LNCaP clone FGC (cell line): Measurements from ENCODE around the gene ADD1.

Source experiments
- DNase-seq: peaks from one replicate; pipeline ENCODE4 v3.0.0-alpha.2; 2011; ENCODE audit warnings: low read depth
- H3K4me3 ChIP-seq: 2 replicates; pipeline ENCODE4 v1.5.1; 2011; ENCODE audit warnings: mild to moderate bottlenecking, low read depth, low read length, control low read depth
- TF ChIP-seq, protein P1 (sequence below): IDR thresholded peaks from 2 replicates; pipeline ENCODE4 v1.5.1; 2012; ENCODE audit warnings: mild to moderate bottlenecking; ENCODE audit not compliant: control insufficient read depth, insufficient read depth; ENCODE audit errors: extremely low read depth

Gene ADD1

DNA sequence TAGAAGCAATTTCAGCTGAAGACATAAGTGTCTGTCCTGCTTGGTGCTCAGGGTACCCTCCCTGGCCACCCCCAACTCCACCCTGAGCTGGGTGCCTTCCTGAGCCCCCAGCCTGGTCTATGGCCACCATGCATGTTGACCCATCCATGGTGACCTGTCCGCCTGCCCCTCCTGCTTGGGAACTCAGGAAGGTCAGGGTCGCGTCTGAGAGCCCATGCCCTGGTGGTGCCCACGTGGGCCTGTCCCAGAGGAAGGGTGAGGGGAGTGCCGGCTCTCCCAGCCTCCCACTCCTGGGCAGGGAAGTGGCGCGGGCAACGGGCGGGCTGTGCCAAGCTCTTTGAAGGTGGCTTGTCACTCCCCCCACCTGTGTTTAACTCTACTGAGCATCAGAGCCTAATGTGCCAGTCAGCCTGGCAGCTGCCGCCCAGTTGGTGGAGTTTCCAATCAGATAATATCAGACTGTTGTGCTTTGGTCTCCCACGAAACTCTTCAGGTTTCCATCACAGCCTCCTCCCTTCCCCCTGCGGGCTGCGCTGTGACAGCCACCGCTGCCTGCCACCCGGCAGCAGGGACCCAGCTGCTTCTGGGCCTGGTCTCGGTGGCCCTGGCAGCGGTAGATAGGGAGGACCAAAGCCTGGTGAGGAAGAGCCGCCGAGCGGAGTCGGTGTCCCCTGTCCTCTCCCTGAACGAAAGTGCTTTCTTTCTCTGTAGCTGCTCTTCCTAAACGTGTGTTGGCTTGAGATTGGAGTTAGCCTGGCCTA, 45.9 kb upstream of the ADD1 start:
- H3K4me3 ChIP-seq = no peak overlapping the region
- TF ChIP-seq, protein P1, sequence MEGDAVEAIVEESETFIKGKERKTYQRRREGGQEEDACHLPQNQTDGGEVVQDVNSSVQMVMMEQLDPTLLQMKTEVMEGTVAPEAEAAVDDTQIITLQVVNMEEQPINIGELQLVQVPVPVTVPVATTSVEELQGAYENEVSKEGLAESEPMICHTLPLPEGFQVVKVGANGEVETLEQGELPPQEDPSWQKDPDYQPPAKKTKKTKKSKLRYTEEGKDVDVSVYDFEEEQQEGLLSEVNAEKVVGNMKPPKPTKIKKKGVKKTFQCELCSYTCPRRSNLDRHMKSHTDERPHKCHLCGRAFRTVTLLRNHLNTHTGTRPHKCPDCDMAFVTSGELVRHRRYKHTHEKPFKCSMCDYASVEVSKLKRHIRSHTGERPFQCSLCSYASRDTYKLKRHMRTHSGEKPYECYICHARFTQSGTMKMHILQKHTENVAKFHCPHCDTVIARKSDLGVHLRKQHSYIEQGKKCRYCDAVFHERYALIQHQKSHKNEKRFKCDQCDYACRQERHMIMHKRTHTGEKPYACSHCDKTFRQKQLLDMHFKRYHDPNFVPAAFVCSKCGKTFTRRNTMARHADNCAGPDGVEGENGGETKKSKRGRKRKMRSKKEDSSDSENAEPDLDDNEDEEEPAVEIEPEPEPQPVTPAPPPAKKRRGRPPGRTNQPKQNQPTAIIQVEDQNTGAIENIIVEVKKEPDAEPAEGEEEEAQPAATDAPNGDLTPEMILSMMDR = no peak
- DNase-seq = no peak

DNA sequence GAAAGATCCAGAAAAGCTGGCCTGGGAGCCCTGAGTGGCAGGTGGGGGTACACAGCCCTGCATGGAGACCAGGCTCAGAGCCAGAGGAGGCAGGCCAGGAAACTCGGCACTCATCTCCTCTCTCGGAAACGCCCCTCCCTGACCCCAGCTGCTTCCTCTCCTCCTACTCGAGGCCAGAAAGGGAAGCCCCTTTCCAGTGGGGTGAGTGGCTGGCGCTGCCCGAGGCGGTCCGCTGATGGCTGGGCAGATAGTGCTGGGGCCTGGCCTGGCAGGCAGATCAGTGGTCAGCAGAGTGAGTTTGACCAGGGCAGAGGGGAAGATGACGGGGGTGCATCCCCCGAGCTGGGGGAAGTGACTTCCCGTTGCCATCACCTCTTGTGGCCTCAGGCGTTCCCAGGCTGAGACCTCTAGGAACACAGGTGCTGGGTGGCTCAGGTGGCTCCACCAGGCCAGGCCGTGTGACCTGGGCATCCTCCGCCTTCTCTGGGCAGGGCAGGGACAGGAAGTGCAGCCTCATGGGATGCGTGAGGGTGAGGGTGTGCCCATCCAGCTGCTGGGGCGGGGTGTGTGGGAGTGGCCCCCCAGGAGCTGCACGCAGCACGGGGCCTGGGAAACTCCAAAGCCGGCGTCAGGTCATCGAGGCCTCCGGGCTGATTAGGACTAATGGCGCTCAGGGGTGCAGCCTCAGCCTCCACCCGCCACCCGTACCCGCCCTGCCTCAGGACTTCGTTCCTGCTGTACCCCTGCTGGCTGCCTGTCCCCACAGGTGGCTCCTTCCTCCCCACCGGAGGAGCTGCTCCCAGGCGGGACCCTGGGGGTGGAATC, 45.0 kb upstream of the ADD1 start:
- no peak overlapping the region for H3K4me3 ChIP-seq
- TF ChIP-seq, protein P1 = no peak
- no peak for DNase-seq

DNA sequence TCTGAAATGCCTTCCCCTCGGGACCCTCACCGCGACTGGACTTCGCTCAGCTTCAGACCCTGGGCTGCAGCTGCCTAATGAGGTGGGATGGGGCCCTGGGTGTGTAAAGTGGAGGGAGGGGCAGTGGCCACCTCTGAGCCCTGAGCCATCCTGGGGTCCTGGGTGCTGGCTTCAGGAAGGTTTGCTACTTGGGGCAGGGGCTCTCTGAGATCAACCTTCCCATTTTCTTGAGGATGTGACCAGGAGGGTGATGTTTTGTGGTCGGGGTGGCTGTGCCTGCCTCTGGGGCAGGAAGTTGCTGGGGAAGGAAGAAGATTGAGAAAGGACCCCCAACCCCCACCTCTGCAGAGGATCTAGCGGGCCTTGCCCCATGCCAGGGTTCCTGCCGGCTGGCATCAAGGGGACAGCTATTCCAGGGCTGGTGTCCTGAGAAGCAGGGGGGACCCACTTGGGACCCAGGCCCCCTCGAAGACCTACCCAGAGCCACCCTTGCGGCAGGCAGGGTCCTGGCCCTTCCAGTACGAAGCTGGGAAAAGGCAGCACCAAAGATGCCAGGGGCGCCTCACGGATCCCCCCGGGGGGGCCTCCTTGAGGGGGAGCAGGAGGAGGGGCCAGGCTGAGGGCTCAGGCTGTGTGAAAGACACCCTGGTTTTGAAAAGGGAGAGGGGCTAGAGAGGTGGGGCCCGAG, 44.3 kb upstream of the ADD1 start:
- TF ChIP-seq, protein P1 = no peak
- no peak for DNase-seq
- H3K4me3 ChIP-seq = no peak overlapping the region

DNA sequence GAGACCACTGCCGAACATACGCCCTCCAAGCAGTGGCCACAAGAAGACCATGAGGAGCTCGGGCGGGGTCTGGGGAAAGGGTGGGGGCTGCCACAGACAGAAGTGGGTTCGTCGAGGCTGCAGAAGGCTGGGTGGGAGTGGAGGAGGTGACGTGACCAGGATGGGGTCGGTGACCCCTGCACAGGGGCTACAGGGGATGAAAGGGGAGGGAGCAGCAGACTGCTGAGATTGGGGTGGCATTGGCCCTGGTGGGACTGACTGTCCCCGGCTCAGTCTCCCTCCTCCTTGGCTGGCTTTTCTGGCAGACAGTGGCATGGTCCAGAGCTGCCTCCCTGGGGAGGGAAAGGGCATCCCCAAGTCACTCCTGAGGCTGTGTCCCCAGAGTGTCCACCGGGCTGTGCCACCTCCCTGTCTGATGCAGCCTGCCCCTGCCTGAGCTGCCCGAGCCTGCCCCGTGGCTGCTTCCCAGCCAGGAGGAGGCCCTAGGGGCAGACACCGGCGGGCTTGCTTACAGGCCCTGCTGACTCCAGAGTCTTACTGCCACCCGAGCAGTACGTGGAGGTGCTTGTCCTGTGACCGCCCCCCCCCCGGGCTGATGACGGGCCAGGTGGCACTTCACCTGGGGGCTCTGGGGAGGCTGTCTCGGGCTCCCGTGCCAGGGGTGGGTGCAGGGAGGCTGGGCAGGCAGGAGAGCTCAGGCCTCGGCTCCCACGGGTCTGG, 43.5 kb upstream of the ADD1 start:
- no peak for DNase-seq
- TF ChIP-seq, protein P1 = no peak

DNA sequence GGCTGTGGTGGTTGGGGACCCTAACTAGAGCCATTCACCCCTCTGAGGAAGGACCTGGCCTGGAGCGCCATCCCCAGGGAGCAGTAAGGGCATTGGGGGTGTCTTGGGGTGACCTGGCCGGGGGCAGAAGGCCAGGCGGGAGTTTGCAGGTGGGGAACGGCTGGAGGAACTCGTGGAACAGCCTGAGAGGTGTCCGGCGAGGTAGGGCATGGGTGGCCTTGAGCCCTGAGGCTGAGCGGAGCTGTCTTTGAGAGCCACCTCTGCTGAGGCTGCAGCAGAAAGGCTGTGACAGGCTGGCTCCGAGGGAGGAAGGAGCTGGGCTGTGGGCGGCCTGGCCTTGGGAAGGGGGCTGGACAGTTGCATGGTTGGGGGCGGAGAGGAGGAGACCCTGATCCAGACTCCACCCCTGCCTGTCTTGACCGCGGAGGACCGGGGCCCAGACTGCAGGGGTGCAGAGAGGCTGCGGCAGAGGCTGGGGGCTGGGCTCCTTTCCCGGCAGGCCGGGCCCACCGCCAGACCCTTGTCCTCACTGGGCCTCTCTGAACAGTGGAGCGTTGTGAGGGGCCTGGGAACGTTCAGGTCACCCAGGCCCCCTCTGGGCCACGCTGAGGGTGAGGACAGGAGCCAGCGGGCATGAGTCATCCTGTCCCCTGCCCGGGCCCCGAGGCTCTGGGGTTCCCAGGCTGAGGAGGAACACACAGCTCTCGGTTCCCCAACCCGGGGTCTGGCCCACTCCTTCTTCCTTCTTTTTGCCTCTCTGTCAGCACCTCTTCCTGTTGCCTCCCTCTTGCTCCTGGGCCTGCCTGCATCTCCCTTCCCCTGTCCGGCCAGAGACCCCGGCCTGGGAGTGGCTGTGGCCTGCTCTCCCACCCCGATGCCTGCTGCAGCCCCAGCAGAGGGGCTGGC, 42.7 kb upstream of the ADD1 start:
- DNase-seq = no peak
- TF ChIP-seq, protein P1 = no peak
- H3K4me3 ChIP-seq = no peak overlapping the region

More for the DNA sequence above, 43.5 kb upstream of the ADD1 start:
- no peak overlapping the region for H3K4me3 ChIP-seq
